Endothelial cell of hepatic sinusoid (primary cell): ENCODE data around the gene MAJIN.
"Not testable (repeated sequence)": the region's sequence is repeated elsewhere in the genome, so short reads cannot be mapped to it uniquely, and the experiment has no call there.

Experiments
- in situ Hi-C: cut with HindIII; loops from 2 replicates; pipeline ENCODE4 v1.10.0; 2017; ENCODE audit warnings: low sequenced_read_pairs

MAJIN gene

GRCh38 chr11:64994318-64994717 is 22.4 kb upstream of the MAJIN start:
- in situ Hi-C loops, result no loop called here

GRCh38 chr11:64990222-64990923 is 18.5 kb upstream of the MAJIN start:
- in situ Hi-C loops, result no loop called here

GRCh38 chr11:64989416-64989815 is 17.5 kb upstream of the MAJIN start:
- in situ Hi-C loops, result no loop called here

- in situ Hi-C loops, result no loop called here
These were observed 16.3 kb upstream of the MAJIN start for GRCh38 chr11:64987998-64988854.

- in situ Hi-C loops, result not testable (repeated sequence)
These were observed 11.4 kb upstream of the MAJIN start for GRCh38 chr11:64983339-64983738.

- in situ Hi-C loops, result no loop called here
These were observed 4.7 kb upstream of the MAJIN start for GRCh38 chr11:64976651-64977050.

- in situ Hi-C loops, result no loop called here
These were observed 2.2 kb upstream of the MAJIN start for GRCh38 chr11:64974124-64974523.

- in situ Hi-C loops, result no loop called here
These were observed 1.2 kb downstream of the MAJIN start for GRCh38 chr11:64970731-64971151.

GRCh38 chr11:64969209-64969608 is 2.7 kb downstream of the MAJIN start:
- in situ Hi-C loops, result loop anchor here (5.0 kb wide), 1 partner anchor 37 kb away; no protein-coding TSS in a partner anchor

- in situ Hi-C loops, result loop anchor here (5.0 kb wide), 1 partner anchor 35 kb away; no protein-coding TSS in a partner anchor
These were observed 4.5 kb downstream of the MAJIN start for GRCh38 chr11:64967375-64967774.

- in situ Hi-C loops, result no loop called here
These were observed 8.8 kb downstream of the MAJIN start for GRCh38 chr11:64963072-64963631.

- in situ Hi-C loops, result no loop called here
These were observed 11.2 kb downstream of the MAJIN start for GRCh38 chr11:64960719-64961118.

GRCh38 chr11:64959498-64959897 is 12.4 kb downstream of the MAJIN start:
- in situ Hi-C loops, result no loop called here

- in situ Hi-C loops, result no loop called here
These were observed 17.7 kb downstream of the MAJIN start for GRCh38 chr11:64954201-64954600.

- in situ Hi-C loops, result no loop called here
These were observed 20.4 kb downstream of the MAJIN start for GRCh38 chr11:64951529-64951928.

GRCh38 chr11:64947208-64947814 is 24.6 kb downstream of the MAJIN start:
- in situ Hi-C loops, result no loop called here

GRCh38 chr11:64936539-64936938 is 35.4 kb downstream of the MAJIN start:
- in situ Hi-C loops, result no loop called here

- in situ Hi-C loops, result no loop called here
These were observed 36.4 kb downstream of the MAJIN start, which contains the start of gene GPHA2 for GRCh38 chr11:64935359-64936081. Gene GPHA2, minus strand, starts transcription at chr11:64935893. Its CDS starts 433 bp downstream, at chr11:64935460.

GRCh38 chr11:64934682-64935358 is 37.1 kb downstream of the MAJIN start:
- in situ Hi-C loops, result loop anchor here (5.0 kb wide), 5 partner anchors 32 to 143 kb away; no protein-coding TSS in a partner anchor
